ENCODE measurements around the gene SREBF1.

SREBF1 gene

DNA sequence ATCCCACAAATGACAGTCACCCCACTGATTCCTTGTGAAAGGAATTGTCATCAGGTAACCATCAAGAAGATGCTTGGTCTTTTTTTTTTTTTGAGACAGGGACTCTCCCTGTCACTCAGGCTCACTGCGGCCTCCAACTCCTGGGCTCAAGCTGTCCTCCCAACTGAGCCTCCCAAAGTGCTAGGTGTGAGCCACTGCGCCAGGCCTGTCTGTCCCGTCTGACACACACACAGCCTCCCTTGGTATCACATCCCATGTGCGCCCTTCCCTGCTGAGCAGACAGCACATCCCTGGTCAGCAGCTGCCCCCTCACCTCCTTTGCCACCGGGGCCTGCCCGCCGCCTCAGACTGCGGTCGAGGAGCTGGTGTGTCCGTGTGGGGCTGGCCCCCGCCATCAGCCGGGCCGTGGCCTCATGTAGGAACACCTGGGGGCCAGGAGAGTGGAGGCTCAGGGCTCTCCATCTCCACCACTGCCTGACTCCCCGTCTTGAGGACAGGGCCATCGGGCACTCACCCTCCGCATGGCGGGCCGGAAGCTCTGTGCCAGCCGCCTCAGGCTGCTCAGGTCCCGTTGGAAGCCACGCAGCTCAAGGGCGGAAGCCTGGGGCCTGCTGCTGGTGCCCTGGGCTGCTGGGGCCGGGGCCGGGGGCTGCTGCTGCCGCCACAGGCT lies 23.6 kb downstream of the SREBF1 start:
- Histone ChIP-seq H3K9me3 (no peaks in the 10 kb centered on the region), H3K4me1 (ENCODE audit: control insufficient read depth in 1 of 2, insufficient read depth in 1 of 2, low read depth in 1 of 2, low read length in 1 of 2) (peaks cover 0 to 3% of the 10 kb centered on the region in 2 experiments), H3K4me3 (ENCODE audit: low read depth in 1 of 2, low read length in 1 of 2) (no peak overlapping the region), H3K27me3 (no peaks in the 10 kb centered on the region), H3K27ac (no peak overlapping the region), H3K36me3 (peaks cover 77% of the 10 kb centered on the region)
- TF ChIP-seq, protein P1, sequence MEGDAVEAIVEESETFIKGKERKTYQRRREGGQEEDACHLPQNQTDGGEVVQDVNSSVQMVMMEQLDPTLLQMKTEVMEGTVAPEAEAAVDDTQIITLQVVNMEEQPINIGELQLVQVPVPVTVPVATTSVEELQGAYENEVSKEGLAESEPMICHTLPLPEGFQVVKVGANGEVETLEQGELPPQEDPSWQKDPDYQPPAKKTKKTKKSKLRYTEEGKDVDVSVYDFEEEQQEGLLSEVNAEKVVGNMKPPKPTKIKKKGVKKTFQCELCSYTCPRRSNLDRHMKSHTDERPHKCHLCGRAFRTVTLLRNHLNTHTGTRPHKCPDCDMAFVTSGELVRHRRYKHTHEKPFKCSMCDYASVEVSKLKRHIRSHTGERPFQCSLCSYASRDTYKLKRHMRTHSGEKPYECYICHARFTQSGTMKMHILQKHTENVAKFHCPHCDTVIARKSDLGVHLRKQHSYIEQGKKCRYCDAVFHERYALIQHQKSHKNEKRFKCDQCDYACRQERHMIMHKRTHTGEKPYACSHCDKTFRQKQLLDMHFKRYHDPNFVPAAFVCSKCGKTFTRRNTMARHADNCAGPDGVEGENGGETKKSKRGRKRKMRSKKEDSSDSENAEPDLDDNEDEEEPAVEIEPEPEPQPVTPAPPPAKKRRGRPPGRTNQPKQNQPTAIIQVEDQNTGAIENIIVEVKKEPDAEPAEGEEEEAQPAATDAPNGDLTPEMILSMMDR (IDR thresholded peaks at IDR 0.05), result no peak

DNA sequence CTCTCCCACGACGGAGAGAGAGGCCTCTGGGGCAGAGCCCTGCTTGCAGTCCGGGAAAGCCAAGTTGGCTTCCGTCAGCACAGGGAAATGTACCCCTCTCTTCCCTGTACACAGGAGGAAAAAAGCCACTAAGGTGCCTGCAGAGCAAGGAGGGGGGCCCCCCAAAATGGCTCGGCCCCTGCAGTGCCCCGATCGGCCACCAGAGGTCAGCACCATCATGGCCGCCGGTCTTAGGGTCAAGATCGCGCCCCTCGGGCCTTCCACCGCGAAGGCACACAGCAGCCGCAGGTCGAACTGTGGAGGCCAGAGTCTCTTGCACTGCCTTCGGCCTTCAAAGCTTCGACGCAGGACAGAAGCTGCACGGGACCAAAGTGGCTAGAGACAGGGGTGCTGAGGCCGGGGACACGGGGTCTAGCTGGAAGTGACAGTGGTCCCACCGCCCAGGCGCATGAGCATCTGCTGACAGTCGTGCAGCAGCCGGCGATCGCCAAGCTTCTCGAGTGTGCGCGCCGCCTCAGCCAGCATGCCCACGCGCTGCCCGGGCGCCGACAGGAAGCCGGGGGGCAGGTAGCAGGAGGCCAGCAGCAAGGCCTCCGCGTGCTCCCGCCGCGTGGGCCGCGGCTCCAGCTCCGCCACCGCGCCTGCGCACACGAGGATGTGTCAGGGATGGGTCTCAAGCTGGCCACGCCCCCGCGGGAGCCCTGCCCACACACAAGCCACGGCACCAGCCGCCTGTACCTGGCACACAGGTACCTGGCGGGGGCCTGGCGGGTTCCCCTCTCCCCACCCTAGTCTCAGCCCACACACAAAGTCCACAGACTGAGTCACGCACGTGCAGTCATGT lies 24.4 kb downstream of the SREBF1 start:
- TF ChIP-seq, protein P1 (IDR thresholded peaks at IDR 0.05), result peak; percentile 98
- H3K9me3 ChIP-seq, result no peaks in the 10 kb centered on the region
- H3K36me3 ChIP-seq, result peaks cover 69% of the 10 kb centered on the region
- H3K4me3 ChIP-seq (ENCODE audit: low read depth in 1 of 2, low read length in 1 of 2), result no peak overlapping the region
- peaks cover 0 to 3% of the 10 kb centered on the region in 2 experiments for H3K4me1 ChIP-seq (ENCODE audit: control insufficient read depth in 1 of 2, insufficient read depth in 1 of 2, low read depth in 1 of 2, low read length in 1 of 2)
- no peaks in the 10 kb centered on the region for H3K27me3 ChIP-seq
- no peak overlapping the region for H3K27ac ChIP-seq

DNA sequence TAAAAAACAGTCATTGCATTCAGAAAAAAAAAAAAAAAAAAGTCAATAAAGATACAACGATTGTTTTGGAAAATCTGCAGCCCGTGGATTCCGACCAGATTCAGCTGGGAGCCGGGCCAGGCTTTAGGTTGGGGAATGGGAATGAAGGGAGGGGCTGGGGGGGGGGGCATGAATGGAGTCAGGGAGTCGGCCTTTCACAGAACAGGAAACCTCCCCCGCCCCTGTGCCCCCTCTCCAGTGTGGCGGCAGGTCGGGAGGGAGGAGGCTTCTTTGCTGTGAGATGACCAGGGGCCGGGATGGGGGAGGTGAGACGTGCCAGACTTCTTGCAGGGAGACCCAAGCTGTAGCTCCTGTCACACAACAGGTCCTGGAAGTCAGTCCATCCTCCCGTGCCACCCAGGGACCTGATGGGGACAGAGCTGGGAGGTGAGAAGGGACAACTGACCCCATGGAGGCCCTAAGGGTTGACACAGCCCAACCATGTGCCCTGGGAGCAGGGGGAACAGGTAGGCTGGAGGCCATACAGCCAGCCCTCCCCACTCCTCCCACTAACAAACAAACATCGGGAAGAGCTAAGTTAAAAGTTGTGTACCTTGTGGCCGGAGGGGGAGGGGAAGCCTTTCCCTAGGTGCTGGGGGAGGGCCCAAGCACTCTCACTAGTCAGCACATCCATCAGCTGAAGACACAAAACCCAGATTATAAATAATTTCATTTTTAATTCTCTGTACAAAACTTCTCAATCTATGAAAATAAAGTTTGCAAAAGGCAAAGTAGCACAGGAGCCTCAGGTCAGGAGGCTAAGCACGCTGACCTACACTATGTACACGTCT lies 25.2 kb downstream of the SREBF1 start:
- Histone ChIP-seq H3K9me3 (no peaks in the 10 kb centered on the region), H3K36me3 (peaks cover 61% of the 10 kb centered on the region), H3K4me3 (ENCODE audit: low read depth in 1 of 2, low read length in 1 of 2) (no peak overlapping the region), H3K4me1 (ENCODE audit: control insufficient read depth in 1 of 2, insufficient read depth in 1 of 2, low read depth in 1 of 2, low read length in 1 of 2) (peaks cover 0 to 3% of the 10 kb centered on the region in 2 experiments), H3K27ac (no peak overlapping the region), H3K27me3 (no peaks in the 10 kb centered on the region)
- TF ChIP-seq, protein P1 (IDR thresholded peaks at IDR 0.05), result no peak

DNA sequence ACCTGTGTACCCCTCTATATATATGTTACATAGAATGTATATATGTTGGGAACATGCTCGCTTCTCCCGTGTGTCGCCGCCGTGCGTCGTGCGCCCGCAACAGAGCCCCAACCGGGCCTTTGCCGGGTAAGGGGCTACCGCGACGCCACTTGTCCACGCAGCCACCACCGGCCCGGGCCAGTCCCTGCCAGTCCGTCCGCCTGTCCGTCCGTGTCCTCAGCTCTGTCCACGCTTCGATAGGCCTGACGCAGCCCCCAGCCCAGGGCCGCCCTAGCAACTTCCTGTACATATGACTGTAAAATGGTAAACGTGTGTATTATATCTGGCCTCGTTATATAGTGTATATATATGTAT lies 25.9 kb downstream of the SREBF1 start:
- Histone ChIP-seq H3K27me3 (no peaks in the 10 kb centered on the region), H3K4me3 (ENCODE audit: low read depth in 1 of 2, low read length in 1 of 2) (no peak overlapping the region), H3K4me1 (ENCODE audit: control insufficient read depth in 1 of 2, insufficient read depth in 1 of 2, low read depth in 1 of 2, low read length in 1 of 2) (peaks cover 0 to 3% of the 10 kb centered on the region in 2 experiments), H3K9me3 (no peaks in the 10 kb centered on the region), H3K27ac (no peak overlapping the region), H3K36me3 (peaks cover 54% of the 10 kb centered on the region)
- TF ChIP-seq, protein P1 (IDR thresholded peaks at IDR 0.05), result no peak

DNA sequence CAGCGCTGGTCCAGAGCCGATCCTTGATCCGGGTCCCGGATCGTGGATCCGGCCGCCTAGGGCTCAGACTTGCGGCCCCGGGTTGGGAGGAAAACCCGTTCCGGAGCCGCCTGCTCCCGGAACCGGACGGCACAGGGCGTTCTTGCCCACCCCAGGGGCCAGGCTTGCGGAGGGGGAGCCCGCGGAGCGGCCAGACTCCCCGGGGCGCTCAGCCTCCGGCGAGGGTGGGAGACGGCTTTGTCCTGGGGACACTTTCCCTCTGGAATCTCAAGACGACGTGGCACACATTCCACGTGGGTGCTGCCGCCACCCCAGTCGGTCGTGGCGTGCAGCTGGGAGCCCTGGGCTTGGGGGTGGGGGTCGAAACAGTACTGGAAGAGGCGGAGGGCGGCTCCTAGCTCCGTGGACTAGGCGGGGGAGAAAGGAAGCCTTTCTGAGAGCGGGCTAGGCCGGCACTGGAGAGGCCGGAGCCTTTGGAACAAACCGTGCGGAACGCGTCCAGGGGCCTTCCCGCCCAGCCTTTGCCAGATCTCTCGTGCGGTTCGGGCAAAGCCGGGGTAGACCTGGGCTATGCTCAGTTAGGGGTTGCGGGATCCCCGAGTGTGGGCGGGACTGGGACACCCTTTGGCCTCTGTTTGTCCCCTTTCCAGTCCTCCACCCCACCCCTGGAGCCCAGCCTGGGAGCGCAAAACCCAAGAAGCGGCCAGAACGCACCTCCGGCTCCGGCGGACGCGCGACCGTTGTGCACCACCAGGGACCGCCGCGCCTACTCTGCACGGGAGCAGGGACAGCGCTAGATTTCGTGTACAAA lies 26.5 kb downstream of the SREBF1 start:
- H3K36me3 ChIP-seq, result peaks cover 52% of the 10 kb centered on the region
- H3K9me3 ChIP-seq, result no peaks in the 10 kb centered on the region
- H3K4me1 ChIP-seq (ENCODE audit: control insufficient read depth in 1 of 2, insufficient read depth in 1 of 2, low read depth in 1 of 2, low read length in 1 of 2), result peaks cover 0 to 3% of the 10 kb centered on the region in 2 experiments
- H3K27ac ChIP-seq, result no peak overlapping the region
- TF ChIP-seq, protein P1 (IDR thresholded peaks at IDR 0.05), result no peak
- H3K27me3 ChIP-seq, result no peaks in the 10 kb centered on the region
- H3K4me3 ChIP-seq (ENCODE audit: low read depth in 1 of 2, low read length in 1 of 2), result no peak overlapping the region
